GM23338 (cell line): ENCODE data around the gene LGALS8. TPM values are rescaled to one million over a fixed set of nuclear protein-coding genes. Genes with fewer than 3 reads are reported as not detected.

ENCODE experiments used
- ATAC-seq: fragments of 200-7000 bp; cut with Tn5 transposase; 3 replicates; pipeline ENCODE4 v1.9.1; 2020
- DNase-seq: peaks from one replicate; pipeline ENCODE4 v3.0.0-alpha.2; 2015; ENCODE audit warnings: low spot score
- H2AFZ ChIP-seq: fragments of 200-600 bp; sonication (generic); 2 replicates; pipeline ENCODE4 v1.8.0; 2016; ENCODE audit warnings: antibody characterized with exemption, mild to moderate bottlenecking, moderate library complexity
- H3F3A ChIP-seq: fragments of 200-600 bp; sonication (generic); replicated peaks from 2 replicates; pipeline ENCODE4 v1.8.0; 2017; ENCODE audit warnings: antibody characterized with exemption, mixed run types, low read depth
- H3K27ac ChIP-seq: fragments of 200-600 bp; sonication (generic); 2 replicates; pipeline ENCODE4 v1.6.1; 2016; ENCODE audit warnings: low read depth
- H3K27me3 ChIP-seq: fragments of 200-600 bp; sonication (generic); 2 replicates; pipeline ENCODE4 v1.8.0; 2016; ENCODE audit warnings: mild to moderate bottlenecking, mixed run types, moderate library complexity; ENCODE audit not compliant: insufficient read depth
- H3K36me3 ChIP-seq: fragments of 200-600 bp; sonication (generic); 2 replicates; pipeline ENCODE4 v1.8.0; 2016; ENCODE audit warnings: mild to moderate bottlenecking; ENCODE audit not compliant: insufficient read depth
- H3K4me1 ChIP-seq: fragments of 200-600 bp; sonication (generic); 2 replicates; pipeline ENCODE4 v1.8.0; 2016; ENCODE audit warnings: mild to moderate bottlenecking, moderate library complexity; ENCODE audit not compliant: insufficient read depth
- H3K4me2 ChIP-seq: fragments of 200-600 bp; sonication (generic); 2 replicates; pipeline ENCODE4 v1.7.1; 2017; ENCODE audit warnings: mixed run types
- H3K4me3 ChIP-seq: fragments of 200-600 bp; sonication (generic); 2 replicates; pipeline ENCODE4 v1.6.1; 2016; ENCODE audit warnings: mixed run types
- H3K79me2 ChIP-seq: fragments of 200-600 bp; sonication (generic); replicated peaks from 2 replicates; pipeline ENCODE4 v1.8.0; 2017; ENCODE audit warnings: mild to moderate bottlenecking; ENCODE audit not compliant: insufficient read depth
- H3K9me2 ChIP-seq: fragments of 200-600 bp; sonication (generic); 2 replicates; pipeline ENCODE4 v1.8.0; 2017; ENCODE audit not compliant: insufficient read depth
- H4K20me1 ChIP-seq: fragments of 200-600 bp; sonication (generic); replicated peaks from 2 replicates; pipeline ENCODE4 v1.8.0; 2017; ENCODE audit warnings: mild to moderate bottlenecking; ENCODE audit not compliant: insufficient read depth
- H3K27ac Mint-ChIP-seq: 2 replicates; pipeline ENCODE4 v1.8.0; 2020; ENCODE audit warnings: inconsistent platforms, mild to moderate bottlenecking, moderate library complexity, mixed read lengths
- H3K27me3 Mint-ChIP-seq: 3 replicates; pipeline ENCODE4 v1.8.0; 2022; ENCODE audit warnings: low read depth, mild to moderate bottlenecking, moderate library complexity, mixed read lengths, inconsistent platforms; ENCODE audit not compliant: insufficient read depth, poor library complexity
- H3K36me3 Mint-ChIP-seq: 3 replicates; pipeline ENCODE4 v1.8.0; 2021; ENCODE audit warnings: low read depth, mild to moderate bottlenecking, inconsistent platforms, moderate library complexity, mixed read lengths
- H3K4me1 Mint-ChIP-seq: 3 replicates; pipeline ENCODE4 v1.8.0; 2020; ENCODE audit warnings: mild to moderate bottlenecking, inconsistent platforms, mixed read lengths
- H3K4me3 Mint-ChIP-seq: 3 replicates; pipeline ENCODE4 v1.8.0; 2021; ENCODE audit warnings: moderate library complexity, mild to moderate bottlenecking, inconsistent platforms, mixed read lengths
- H3K9me3 Mint-ChIP-seq: 3 replicates; pipeline ENCODE4 v1.8.0; 2020; ENCODE audit warnings: moderate library complexity, mild to moderate bottlenecking, inconsistent platforms, mixed read lengths
- CREB1 ChIP-seq: fragments of 250-450 bp; sonication (Bioruptor Pico); IDR thresholded peaks from 2 replicates; pipeline ENCODE4 v1.5.0; 2020; ENCODE audit warnings: low read depth, mild to moderate bottlenecking, moderate library complexity
- EZH2 ChIP-seq: fragments of 200-600 bp; sonication (generic); IDR thresholded peaks from one replicate; pipeline ENCODE4 v1.8.0; 2017; ENCODE audit warnings: antibody characterized with exemption, mild to moderate bottlenecking, low read depth; ENCODE audit not compliant: unreplicated experiment
- EZH2phosphoT487 ChIP-seq: fragments of 200-600 bp; sonication (generic); IDR thresholded peaks from one replicate; pipeline ENCODE4 v1.8.1; 2018; ENCODE audit warnings: antibody characterized with exemption; ENCODE audit not compliant: unreplicated experiment
- JUNB ChIP-seq: IDR thresholded peaks from one replicate; pipeline ENCODE4 v1.6.1; 2016; ENCODE audit warnings: antibody characterized with exemption; ENCODE audit not compliant: unreplicated experiment
- NANOG ChIP-seq: IDR thresholded peaks from 2 replicates; pipeline ENCODE4 v1.6.1; 2016; ENCODE audit warnings: antibody characterized with exemption, borderline replicate concordance
- POLR2AphosphoS5 ChIP-seq: IDR thresholded peaks from 2 replicates; pipeline ENCODE4 v1.6.1; 2016; ENCODE audit warnings: antibody characterized with exemption, low read depth
- REST ChIP-seq: IDR thresholded peaks from one replicate; pipeline ENCODE4 v1.6.1; 2018; ENCODE audit warnings: antibody characterized with exemption; ENCODE audit not compliant: unreplicated experiment
- STAT1 ChIP-seq: IDR thresholded peaks from one replicate; pipeline ENCODE4 v1.6.1; 2016; ENCODE audit warnings: antibody characterized with exemption; ENCODE audit not compliant: unreplicated experiment
- ZNF114 ChIP-seq: fragments of 250-450 bp; sonication (Bioruptor Pico); IDR thresholded peaks from 2 replicates; pipeline ENCODE4 v1.5.0; 2020; ENCODE audit warnings: mild to moderate bottlenecking, moderate library complexity
- ZNF331 ChIP-seq: fragments of 250-450 bp; sonication (Bioruptor Pico); IDR thresholded peaks from 2 replicates; pipeline ENCODE4 v1.5.0; 2020; ENCODE audit warnings: low read depth, mild to moderate bottlenecking, moderate library complexity
- polyA plus RNA-seq: library from polyadenylated mRNA; unstranded; fragments of >200 nt; fragmentation: Nextera tagmentation; extraction: Ambion mirVana; gene quantifications from 2 replicates; pipeline ENCODE4 v1.2.1, GENCODE V29; 2016
- total RNA-seq: library from RNA; depleted of rRNA; stranded (reverse); fragments of >200 nt; shearing (Covaris generic); gene quantifications from 2 replicates; pipeline ENCODE4 v1.2.3, GENCODE V29; 2014
- TF ChIP-seq, protein P1 (sequence below): fragments of 250-450 bp; sonication (Bioruptor Pico); IDR thresholded peaks from 2 replicates; pipeline ENCODE4 v1.5.0; 2020; ENCODE audit warnings: mild to moderate bottlenecking, moderate library complexity
- TF ChIP-seq, protein P2 (sequence below): IDR thresholded peaks from 2 replicates; pipeline ENCODE4 v1.6.1; 2016; ENCODE audit warnings: antibody characterized with exemption
- TF ChIP-seq, protein P3 (sequence below), 2 experiments: fragments of 200-600 bp in 1 of 2; sonication (generic) in 1 of 2; conservative IDR thresholded peaks; 2 replicates each; pipeline versions ENCODE4 v1.5.1 to v1.6.1; 2016 to 2017; ENCODE audit warnings: antibody characterized with exemption in 2 of 2, low read depth in 2 of 2, mild to moderate bottlenecking in 2 of 2, moderate library complexity in 1 of 2

Gene LGALS8
- total and polyA plus RNA-seq, 2 experiments from 2014 or later: 10.1 to 11.5 TPM

DNA sequence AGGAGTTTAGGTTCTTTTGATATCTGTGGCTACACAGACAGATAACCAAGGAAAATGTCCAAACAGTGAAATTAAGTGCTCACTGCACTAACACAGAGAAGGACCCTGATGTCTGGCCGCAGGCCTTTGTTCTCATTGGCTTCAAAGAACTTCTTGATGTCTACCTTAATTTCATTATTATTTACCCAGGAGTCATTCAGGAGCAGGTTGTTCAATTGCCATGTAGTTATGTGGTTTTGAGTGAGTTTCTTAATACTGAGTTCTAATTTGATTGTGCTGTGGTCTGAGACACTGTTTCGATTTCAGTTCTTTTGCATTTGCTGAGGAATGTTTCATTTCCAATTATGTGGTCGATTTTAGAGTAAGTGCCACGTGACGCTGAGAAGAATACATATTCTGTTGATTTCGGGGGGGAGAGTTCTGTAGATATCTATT, 15.2 kb upstream of the LGALS8 start:
- no peak overlapping the region for H3K4me2 ChIP-seq
- no peak overlapping the region for H3K27ac Mint-ChIP-seq
- TF ChIP-seq ZNF331 (CRISPR knock-in tag) (no peak), POLR2AphosphoS5 (no peak), NANOG (no peak), STAT1 (no peak), EZH2phosphoT487 (no peak), REST (no peak), EZH2 (no peak), ZNF114 (CRISPR knock-in tag) (no peak), CREB1 (no peak), JUNB (no peak)
- TF ChIP-seq, protein P1, sequence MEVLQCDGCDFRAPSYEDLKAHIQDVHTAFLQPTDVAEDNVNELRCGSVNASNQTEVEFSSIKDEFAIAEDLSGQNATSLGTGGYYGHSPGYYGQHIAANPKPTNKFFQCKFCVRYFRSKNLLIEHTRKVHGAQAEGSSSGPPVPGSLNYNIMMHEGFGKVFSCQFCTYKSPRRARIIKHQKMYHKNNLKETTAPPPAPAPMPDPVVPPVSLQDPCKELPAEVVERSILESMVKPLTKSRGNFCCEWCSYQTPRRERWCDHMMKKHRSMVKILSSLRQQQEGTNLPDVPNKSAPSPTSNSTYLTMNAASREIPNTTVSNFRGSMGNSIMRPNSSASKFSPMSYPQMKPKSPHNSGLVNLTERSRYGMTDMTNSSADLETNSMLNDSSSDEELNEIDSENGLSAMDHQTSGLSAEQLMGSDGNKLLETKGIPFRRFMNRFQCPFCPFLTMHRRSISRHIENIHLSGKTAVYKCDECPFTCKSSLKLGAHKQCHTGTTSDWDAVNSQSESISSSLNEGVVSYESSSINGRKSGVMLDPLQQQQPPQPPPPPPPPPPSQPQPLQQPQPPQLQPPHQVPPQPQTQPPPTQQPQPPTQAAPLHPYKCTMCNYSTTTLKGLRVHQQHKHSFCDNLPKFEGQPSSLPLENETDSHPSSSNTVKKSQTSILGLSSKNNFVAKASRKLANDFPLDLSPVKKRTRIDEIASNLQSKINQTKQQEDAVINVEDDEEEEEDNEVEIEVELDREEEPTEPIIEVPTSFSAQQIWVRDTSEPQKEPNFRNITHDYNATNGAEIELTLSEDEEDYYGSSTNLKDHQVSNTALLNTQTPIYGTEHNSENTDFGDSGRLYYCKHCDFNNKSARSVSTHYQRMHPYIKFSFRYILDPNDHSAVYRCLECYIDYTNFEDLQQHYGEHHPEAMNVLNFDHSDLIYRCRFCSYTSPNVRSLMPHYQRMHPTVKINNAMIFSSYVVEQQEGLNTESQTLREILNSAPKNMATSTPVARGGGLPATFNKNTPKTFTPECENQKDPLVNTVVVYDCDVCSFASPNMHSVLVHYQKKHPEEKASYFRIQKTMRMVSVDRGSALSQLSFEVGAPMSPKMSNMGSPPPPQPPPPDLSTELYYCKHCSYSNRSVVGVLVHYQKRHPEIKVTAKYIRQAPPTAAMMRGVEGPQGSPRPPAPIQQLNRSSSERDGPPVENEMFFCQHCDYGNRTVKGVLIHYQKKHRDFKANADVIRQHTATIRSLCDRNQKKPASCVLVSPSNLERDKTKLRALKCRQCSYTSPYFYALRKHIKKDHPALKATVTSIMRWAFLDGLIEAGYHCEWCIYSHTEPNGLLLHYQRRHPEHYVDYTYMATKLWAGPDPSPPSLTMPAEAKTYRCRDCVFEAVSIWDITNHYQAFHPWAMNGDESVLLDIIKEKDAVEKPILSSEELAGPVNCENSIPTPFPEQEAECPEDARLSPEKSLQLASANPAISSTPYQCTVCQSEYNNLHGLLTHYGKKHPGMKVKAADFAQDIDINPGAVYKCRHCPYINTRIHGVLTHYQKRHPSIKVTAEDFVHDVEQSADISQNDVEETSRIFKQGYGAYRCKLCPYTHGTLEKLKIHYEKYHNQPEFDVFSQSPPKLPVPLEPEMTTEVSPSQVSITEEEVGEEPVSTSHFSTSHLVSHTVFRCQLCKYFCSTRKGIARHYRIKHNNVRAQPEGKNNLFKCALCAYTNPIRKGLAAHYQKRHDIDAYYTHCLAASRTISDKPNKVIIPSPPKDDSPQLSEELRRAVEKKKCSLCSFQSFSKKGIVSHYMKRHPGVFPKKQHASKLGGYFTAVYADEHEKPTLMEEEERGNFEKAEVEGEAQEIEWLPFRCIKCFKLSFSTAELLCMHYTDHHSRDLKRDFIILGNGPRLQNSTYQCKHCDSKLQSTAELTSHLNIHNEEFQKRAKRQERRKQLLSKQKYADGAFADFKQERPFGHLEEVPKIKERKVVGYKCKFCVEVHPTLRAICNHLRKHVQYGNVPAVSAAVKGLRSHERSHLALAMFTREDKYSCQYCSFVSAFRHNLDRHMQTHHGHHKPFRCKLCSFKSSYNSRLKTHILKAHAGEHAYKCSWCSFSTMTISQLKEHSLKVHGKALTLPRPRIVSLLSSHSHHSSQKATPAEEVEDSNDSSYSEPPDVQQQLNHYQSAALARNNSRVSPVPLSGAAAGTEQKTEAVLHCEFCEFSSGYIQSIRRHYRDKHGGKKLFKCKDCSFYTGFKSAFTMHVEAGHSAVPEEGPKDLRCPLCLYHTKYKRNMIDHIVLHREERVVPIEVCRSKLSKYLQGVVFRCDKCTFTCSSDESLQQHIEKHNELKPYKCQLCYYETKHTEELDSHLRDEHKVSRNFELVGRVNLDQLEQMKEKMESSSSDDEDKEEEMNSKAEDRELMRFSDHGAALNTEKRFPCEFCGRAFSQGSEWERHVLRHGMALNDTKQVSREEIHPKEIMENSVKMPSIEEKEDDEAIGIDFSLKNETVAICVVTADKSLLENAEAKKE (CRISPR knock-in tag): no peak
- TF ChIP-seq, protein P2, sequence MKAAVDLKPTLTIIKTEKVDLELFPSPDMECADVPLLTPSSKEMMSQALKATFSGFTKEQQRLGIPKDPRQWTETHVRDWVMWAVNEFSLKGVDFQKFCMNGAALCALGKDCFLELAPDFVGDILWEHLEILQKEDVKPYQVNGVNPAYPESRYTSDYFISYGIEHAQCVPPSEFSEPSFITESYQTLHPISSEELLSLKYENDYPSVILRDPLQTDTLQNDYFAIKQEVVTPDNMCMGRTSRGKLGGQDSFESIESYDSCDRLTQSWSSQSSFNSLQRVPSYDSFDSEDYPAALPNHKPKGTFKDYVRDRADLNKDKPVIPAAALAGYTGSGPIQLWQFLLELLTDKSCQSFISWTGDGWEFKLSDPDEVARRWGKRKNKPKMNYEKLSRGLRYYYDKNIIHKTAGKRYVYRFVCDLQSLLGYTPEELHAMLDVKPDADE: no peak
- TF ChIP-seq, protein P3, sequence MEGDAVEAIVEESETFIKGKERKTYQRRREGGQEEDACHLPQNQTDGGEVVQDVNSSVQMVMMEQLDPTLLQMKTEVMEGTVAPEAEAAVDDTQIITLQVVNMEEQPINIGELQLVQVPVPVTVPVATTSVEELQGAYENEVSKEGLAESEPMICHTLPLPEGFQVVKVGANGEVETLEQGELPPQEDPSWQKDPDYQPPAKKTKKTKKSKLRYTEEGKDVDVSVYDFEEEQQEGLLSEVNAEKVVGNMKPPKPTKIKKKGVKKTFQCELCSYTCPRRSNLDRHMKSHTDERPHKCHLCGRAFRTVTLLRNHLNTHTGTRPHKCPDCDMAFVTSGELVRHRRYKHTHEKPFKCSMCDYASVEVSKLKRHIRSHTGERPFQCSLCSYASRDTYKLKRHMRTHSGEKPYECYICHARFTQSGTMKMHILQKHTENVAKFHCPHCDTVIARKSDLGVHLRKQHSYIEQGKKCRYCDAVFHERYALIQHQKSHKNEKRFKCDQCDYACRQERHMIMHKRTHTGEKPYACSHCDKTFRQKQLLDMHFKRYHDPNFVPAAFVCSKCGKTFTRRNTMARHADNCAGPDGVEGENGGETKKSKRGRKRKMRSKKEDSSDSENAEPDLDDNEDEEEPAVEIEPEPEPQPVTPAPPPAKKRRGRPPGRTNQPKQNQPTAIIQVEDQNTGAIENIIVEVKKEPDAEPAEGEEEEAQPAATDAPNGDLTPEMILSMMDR (conservative IDR thresholded peaks at IDR 0.05; ENCODE audit: low read depth in 2 of 2): no peak
- H3K36me3 Mint-ChIP-seq: no peaks in the 10 kb centered on the region
- H2AFZ ChIP-seq: no peak overlapping the region; the same call in 1 of the 2 replicates
- H3K4me1 ChIP-seq: no peaks in the 10 kb centered on the region
- H3K4me1 Mint-ChIP-seq: peaks cover 16% of the 10 kb centered on the region
- H4K20me1 ChIP-seq: no peaks in the 10 kb centered on the region
- no peaks in the 10 kb centered on the region for H3K9me2 ChIP-seq
- no peaks in the 10 kb centered on the region for H3K27me3 ChIP-seq
- no peaks in the 10 kb centered on the region for H3F3A ChIP-seq
- no peak for ATAC-seq
- no peaks in the 10 kb centered on the region for H3K9me3 Mint-ChIP-seq
- DNase-seq: no peak
- H3K4me3 ChIP-seq: no peak overlapping the region
- H3K27ac ChIP-seq: no peak overlapping the region
- peaks cover 1% of the 10 kb centered on the region for H3K27me3 Mint-ChIP-seq
- H3K4me3 Mint-ChIP-seq: no peak overlapping the region
- no peaks in the 10 kb centered on the region for H3K36me3 ChIP-seq
- H3K79me2 ChIP-seq: no peaks in the 10 kb centered on the region
